ENCODE data around the gene MLC1.

DNA sequence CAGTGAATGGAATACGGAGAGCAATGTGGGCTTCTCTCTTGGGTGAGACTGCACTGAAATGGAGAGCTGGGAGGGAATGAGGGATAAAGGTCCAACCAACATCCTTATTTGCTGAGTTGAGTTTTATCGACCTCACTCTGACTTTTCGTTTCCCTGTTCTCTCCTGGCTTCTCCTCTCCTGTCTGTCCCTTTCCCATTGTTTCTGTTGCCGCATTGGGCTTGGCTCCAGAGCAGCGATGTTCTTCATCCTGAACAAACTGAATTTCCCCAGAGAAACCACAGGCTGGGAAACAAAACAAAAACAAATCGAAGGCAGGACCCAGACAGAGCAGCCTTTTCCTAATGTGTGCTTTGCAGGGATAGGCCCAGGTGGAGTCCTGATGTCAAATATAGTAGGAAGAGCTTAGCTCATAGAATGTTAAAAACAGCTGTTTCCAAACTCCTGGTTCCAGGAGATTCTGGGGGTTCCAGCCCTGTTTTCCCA, 34.6 kb upstream of the MLC1 start:
- TF ChIP-seq POLR2A (IDR thresholded peaks at IDR 0.05; ENCODE audit: low read depth, low read length), result no peak
- no peak for TF ChIP-seq NRF1 (conservative IDR thresholded peaks at IDR 0.05; ENCODE audit: low read depth, low read length)
- TF ChIP-seq, protein P1, sequence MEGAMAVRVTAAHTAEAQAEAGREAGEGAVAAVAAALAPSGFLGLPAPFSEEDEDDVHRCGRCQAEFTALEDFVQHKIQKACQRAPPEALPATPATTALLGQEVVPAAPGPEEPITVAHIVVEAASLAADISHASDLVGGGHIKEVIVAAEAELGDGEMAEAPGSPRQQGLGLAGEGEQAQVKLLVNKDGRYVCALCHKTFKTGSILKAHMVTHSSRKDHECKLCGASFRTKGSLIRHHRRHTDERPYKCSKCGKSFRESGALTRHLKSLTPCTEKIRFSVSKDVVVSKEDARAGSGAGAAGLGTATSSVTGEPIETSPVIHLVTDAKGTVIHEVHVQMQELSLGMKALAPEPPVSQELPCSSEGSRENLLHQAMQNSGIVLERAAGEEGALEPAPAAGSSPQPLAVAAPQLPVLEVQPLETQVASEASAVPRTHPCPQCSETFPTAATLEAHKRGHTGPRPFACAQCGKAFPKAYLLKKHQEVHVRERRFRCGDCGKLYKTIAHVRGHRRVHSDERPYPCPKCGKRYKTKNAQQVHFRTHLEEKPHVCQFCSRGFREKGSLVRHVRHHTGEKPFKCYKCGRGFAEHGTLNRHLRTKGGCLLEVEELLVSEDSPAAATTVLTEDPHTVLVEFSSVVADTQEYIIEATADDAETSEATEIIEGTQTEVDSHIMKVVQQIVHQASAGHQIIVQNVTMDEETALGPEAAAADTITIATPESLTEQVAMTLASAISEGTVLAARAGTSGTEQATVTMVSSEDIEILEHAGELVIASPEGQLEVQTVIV (IDR thresholded peaks at IDR 0.05; ENCODE audit: borderline replicate concordance, partially characterized antibody), result no peak
- TF ChIP-seq TARDBP (IDR thresholded peaks at IDR 0.05; ENCODE audit: borderline replicate concordance), result no peak
- TF ChIP-seq, protein P2, sequence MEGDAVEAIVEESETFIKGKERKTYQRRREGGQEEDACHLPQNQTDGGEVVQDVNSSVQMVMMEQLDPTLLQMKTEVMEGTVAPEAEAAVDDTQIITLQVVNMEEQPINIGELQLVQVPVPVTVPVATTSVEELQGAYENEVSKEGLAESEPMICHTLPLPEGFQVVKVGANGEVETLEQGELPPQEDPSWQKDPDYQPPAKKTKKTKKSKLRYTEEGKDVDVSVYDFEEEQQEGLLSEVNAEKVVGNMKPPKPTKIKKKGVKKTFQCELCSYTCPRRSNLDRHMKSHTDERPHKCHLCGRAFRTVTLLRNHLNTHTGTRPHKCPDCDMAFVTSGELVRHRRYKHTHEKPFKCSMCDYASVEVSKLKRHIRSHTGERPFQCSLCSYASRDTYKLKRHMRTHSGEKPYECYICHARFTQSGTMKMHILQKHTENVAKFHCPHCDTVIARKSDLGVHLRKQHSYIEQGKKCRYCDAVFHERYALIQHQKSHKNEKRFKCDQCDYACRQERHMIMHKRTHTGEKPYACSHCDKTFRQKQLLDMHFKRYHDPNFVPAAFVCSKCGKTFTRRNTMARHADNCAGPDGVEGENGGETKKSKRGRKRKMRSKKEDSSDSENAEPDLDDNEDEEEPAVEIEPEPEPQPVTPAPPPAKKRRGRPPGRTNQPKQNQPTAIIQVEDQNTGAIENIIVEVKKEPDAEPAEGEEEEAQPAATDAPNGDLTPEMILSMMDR (IDR thresholded peaks at IDR 0.05 in 2 of 3, conservative IDR thresholded peaks at IDR 0.05 in 1 of 3; ENCODE audit: control insufficient read depth in 2 of 3, extremely low read depth in 1 of 3, insufficient read depth in 1 of 3, low read depth in 3 of 3, low read length in 3 of 3), result no peak
- TF ChIP-seq RAD21 (IDR thresholded peaks at IDR 0.05; ENCODE audit: insufficient read depth, low read depth, low read length), result no peak
- no peak for TF ChIP-seq SRF (IDR thresholded peaks at IDR 0.05; ENCODE audit: low read depth in 2 of 2, low read length in 2 of 2)
- no peak for TF ChIP-seq TCF7 (IDR thresholded peaks at IDR 0.05; ENCODE audit: borderline replicate concordance)

Measured in GM12878 (cell line).